Stimulated activated CD4-positive, alpha-beta T cell treated with anti-CD3 and anti-CD28 coated beads, TNF-alpha, amount 100 ng/mL, for 4 hours (primary cell): ENCODE data around the gene ZDBF2.
"Not testable (repeated sequence)": the region's sequence is repeated elsewhere in the genome, so short reads cannot be mapped to it uniquely, and the experiment has no call there.

Experiments used
- DNase-seq, 3 experiments: peaks; one replicate each; pipeline ENCODE4 v3.0.0-alpha.2; 2020; ENCODE audit warnings: low read depth in 3 of 3

ZDBF2 gene

DNA sequence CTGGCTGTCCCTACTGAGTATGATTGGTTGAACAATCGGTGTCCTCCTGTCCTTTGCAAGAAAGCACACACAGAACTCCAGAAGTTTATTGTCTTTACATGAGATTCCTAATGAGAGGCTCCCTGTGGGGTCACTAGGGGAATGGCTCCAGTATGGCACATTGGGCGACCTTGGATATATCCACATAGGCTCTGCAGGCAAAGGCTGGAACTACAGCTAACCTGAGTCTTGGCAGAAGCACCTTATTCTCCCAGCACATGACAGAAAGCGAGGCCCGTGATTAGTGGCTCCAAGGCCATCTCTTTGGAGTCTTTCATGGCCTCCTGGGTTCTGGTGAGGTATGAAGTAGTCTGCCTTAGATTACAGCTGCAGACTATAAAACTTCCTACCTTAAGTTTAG lies 49.0 kb downstream of the ZDBF2 start:
- no peak for DNase-seq

DNA sequence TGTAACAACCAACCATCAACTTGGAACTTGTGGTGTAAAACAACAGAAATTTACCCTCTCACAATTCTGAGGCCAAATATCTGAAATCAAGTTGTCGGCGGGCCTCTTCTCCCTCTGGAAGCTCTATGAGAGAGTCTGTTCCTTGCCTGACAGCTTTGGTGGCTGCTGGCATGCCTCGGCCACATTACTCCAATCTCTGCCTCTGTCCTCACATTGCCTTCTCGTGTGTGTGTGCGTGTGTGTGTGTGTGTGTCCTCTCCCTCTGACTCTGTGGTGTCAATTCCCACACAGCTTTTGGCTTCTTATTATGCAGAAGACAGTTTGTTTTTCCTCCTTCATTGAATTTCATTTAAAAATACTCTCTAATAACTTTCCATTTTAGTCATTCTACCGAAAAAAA lies 50.4 kb downstream of the ZDBF2 start:
- DNase-seq, result no peak

DNA sequence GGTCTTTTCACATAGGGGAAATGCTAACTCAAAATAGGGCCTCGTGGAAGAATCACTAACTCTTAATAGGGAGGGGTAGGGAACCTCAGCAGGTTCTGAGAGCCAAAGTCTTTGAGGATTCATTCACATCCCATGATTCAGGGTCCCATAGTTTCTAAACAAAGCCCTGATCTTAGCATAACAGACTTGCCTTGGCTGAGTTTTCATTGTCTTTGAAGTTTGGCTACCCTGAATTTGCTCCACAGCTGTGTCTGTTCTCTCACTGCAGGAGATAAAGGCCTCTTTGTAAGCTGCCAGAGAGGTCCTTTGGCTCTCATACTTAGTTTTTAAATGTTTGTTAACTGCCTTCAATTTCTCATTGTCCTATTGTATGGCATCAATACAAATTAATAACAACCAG lies 54.5 kb downstream of the ZDBF2 start:
- no peak for DNase-seq

DNA sequence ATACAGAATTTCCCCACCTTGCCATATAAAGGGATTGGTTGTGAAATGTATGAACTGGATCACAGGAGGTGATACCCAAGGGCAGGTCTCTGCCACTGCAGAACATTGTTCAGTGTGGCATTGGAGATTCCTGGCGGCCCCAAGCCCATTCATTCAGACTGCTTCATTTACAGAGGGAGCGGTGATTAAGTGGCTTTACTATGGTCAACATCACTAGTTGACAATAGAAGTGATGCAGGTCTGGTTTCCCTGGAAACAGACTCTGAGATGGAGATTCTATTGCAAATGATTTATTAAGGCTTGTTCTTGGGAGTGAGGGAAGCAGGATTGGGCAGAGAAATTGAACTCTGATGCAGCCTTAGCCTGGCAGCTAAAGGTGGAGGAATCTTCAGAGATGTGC lies 62.4 kb downstream of the ZDBF2 start:
- DNase-seq, result no peak

DNA sequence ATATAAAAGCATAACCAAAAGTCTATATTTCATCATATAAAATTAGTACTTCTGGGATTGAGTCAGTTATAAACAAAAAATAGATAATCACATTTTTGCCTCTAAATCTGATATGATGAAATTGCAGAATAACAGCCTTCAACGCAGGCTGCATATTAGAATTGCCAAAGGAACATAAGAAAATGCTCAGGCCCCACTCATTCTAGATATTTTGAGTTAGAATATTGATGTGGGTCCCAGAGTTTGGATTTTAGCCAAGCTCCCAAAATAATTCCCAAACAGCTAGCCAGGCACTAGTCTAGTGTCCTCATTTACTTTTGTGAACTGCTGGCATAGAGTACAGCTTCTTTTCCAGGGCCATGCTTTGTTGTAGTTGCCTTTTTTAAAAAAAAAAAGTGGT lies 63.5 kb downstream of the ZDBF2 start:
- DNase-seq, result no peak

DNA sequence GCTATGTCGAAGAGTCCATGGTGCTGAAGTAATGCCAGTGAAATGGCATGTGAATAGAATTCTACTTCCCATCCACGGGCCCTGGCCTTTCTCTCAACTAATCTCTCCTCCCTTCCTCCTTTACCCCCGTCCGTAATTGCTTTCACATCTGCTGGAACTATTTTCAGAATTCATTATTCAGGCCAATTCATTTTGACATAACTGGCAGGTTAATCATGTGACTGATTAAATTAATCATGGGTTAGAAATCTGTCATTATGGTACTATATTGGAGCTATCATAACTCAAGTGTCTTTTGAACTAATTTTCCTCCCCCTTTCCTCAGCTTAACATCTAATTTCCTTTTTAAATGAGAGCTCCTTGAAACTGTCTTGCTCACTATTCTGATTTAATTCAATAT lies 66.9 kb downstream of the ZDBF2 start:
- DNase-seq, result no peak

DNA sequence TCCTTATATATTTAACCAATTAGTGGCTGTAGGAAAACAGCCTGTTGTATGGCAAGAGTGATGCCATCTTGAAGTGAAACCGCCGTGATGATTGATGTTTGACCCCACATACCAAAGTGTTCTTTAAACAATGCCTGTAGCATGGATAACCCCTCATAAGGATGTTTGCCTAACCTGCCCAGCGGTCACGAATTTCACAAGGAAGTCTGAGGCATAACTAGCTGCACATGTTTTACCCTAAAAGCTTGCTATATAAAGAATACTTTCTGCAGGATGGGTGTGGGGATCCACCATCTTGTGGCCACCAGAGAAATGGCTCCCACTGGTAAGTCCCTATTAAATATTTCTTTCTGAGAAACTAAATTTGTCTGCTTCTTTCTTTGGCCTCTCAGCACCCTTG lies 68.7 kb downstream of the ZDBF2 start:
- DNase-seq, result no peak

DNA sequence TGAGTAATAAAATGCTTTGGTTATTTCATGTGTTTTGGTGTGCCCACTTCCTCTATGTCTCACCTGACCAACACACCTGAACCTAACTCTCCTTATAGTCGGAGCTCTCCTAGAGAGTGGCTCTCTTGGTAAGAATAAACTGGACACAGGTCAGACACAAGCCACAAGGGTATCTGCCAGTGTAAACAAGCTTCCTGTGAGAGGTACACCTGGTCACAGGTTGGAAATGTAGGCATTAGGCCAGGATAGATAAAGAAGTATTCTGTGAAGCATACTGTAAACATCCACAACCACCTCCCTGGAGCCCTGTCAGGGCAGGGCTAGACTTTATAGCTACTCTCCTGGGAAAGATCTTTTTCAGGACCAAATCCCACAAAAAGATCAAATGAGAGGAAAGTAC lies 69.4 kb downstream of the ZDBF2 start:
- no peak for DNase-seq

DNA sequence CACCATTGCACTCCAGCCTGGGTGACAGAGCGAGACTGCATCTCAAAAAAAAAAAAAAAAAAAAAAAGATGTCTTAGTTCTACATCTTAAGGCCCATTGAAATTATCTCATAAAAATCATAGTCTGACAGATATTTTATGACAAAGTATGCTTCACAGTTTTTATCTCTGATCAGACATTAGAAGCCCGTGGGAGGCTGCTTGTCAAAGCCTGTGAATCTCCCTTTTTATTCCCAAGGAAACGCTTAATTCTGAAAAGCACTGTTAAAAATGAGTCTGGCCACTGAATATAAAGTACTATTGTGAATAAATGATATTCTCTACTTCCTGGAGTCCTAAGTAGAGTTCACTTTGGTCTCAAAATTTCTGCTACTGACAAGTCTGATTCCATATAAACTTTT lies 71.1 kb downstream of the ZDBF2 start:
- no peak for DNase-seq

DNA sequence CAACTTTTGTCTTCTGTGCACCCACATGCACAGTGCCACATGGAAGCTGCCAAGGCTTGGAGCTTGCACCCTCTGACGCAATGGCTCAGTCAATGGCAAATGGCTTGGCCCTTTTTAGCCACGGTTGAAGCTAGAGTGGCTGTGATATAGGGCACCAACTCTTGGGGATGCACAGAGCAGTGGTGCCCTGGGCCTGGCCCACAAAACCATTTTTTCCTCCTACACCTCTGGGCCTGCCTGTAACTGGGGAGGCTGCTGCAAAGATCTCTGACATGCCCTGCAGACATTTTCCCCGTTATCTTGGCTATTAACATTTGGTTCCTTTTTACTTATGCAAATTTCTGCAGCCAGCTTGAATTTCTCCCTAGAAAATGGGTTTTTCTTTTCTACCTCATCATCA lies 74.9 kb downstream of the ZDBF2 start:
- no peak for DNase-seq

DNA sequence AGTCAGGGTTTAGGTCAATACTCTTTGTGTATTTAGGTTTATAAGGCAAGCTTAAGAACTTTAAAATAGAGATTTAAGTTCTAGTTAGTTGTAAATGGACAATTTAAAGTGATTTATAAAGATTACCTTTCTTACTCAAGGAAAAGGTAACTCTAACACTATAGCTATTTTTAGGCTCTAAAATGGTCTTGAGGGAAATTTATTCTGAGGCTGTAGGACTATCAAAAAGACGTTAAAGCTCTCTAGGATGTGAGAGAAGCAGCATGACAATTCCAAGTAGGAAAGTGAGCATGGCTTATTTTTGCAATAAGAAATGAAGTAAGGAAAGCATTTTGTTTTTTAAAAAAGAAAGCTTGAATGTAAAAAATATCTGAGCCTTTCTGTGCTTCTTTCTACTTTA lies 78.1 kb downstream of the ZDBF2 start:
- DNase-seq, result no peak

DNA sequence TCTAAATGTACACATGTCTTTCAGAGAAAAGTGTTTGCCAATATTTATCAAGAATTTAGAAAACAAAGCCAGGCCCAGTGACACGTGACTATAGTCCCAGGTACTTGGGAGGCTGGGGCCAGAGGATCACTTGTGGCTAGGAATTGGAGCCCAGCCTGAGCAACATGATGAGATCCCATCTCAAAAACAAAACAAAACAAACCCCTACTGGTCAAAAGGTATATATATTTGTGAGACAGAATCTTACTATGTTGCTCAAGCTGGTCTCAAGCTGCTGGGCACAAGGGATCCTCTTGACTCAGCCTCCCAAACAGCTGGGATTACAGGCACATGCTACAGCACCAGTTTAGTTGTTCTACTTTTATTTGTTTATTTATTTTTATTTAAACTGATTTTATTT lies 79.2 kb downstream of the ZDBF2 start:
- DNase-seq, result no peak

DNA sequence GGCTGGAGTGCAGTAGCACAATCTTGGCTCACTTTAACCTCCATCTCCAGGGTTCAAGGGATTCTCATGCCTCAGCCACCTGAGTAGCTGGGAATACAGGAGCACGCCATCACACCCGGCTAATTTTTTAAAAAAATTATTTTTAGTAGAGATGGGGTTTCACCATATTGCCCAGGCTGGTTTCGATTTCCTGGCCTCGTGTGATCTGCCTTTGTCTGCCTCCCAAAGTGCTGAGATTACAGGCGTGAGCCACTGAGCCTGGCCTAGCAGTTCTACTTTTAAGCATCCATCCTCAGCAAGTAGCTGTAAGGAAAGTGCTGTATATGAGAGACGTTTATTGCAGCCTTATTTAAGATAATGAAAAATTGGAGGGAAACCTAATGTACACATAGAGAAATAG lies 79.7 kb downstream of the ZDBF2 start:
- no peak for DNase-seq

DNA sequence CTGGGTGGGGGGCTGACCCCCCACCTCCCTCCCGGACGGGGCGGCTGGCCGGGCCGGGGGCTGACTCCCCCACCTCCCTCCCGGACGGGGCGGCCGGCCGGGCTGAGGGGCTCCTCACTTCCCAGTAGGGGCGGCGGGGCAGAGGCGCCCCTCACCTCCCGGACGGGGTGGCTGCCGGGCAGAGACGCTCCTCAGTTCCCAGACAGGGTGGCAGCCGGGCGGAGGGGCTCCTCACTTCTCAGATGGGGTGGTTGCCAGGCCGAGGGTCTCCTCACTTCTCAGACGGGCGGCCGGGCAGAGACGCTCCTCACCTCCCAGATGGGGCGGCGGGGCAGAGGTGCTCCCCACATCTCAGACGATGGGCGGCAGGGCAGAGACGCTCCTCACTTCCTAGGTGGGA lies 82.4 kb downstream of the ZDBF2 start:
- not testable (repeated sequence) for DNase-seq

DNA sequence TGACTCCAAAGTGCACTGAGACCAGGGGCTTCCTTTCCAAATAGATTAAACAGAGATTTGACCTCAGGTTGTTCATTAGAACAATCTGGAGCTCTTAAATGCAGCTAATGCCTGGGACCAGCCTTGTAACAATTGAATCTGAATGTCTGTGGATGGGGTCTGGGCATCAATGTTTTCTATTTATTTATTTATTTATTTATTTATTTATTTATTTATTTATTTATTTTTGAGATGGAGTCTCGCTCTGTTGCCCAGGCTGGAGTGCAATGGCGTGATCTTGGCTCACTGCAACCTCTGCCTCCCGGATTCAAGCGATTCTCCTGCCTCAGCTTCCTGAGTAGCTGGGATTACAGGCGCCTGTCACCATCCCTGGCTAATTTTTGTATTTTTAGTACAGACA lies 86.4 kb downstream of the ZDBF2 start:
- not testable (repeated sequence) for DNase-seq

DNA sequence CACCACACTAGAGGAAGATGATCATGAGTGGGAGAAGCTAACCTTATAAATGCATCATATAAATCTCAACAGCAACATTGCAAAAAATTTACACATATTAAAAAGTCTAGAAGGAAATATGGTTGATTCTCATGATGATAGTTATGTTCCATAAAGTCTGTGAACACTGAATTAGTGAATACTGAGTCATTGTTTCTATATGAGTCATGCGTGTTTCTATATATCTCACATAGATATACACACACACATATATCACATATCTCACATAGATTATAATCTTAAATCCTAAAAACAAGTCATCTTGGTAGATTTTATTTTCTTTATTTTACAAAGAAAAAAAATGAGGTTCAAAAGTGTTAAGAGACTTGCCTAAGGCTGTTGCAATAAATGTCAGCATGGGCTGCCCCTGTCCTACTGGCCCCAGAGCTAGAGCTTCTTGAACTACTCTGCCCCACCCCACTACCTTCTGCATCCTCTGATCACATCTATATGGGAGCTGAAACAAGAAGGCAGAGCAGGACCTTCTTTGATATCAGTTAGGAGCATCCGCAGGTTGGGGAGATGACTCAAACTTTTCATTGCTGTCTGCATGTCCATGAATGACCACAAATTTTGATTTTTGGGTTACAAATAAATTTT lies 87.1 kb downstream of the ZDBF2 start:
- DNase-seq, result no peak
